Tibial artery (tissue), 4 donors: ENCODE data around the gene CSF1.
A peak's percentile ranks its signal among the peaks of the same experiment; 100 is the strongest.

Source experiments
- DNase-seq, 2 donors: peaks; one replicate each; pipeline ENCODE4 v3.0.0-alpha.2; 2019
- H3K27ac ChIP-seq, 2 donors: fragments of 200-600 bp; sonication (generic) in 1 of 2; 1 replicate in 1 of 2; 2 replicates in 1 of 2; pipeline ENCODE4 v1.5.1; 2018 to 2019; ENCODE audit warnings: mild to moderate bottlenecking in 1 of 2
- H3K27me3 ChIP-seq, 2 donors: fragments of 200-600 bp; sonication (generic) in 1 of 2; one replicate each; pipeline versions ENCODE4 v1.5.1 to v1.6.0; 2016 to 2019
- H3K36me3 ChIP-seq, 3 donors: fragments of 200-600 bp; sonication (generic) in 2 of 3; one replicate each; pipeline ENCODE4 v1.5.1; 2016 to 2019; ENCODE audit warnings: mild to moderate bottlenecking in 2 of 3
- H3K4me1 ChIP-seq, 4 donors: fragments of 200-600 bp; sonication (generic) in 2 of 4; 1 replicate in 3 of 4; 2 replicates in 1 of 4; pipeline ENCODE4 v1.5.1; 2016 to 2019
- H3K4me3 ChIP-seq, 2 donors: fragments of 200-600 bp; sonication (generic) in 1 of 2; 1 replicate in 1 of 2; 2 replicates in 1 of 2; pipeline ENCODE4 v1.5.1; 2018 to 2019; ENCODE audit warnings: mild to moderate bottlenecking in 2 of 2
- H3K9me3 ChIP-seq, 3 donors: fragments of 200-600 bp; sonication (generic) in 1 of 3; one replicate each; pipeline ENCODE4 v1.5.1; 2016 to 2019
- CTCF ChIP-seq, 2 experiments: fragments of 200-600 bp in 1 of 2; fragments of 450-650 bp in 1 of 2; IDR thresholded peaks; one replicate each; pipeline ENCODE4 v1.5.1; 2017 to 2019; ENCODE audit warnings: antibody characterized with exemption in 2 of 2, mild to moderate bottlenecking in 1 of 2, moderate library complexity in 1 of 2
- intact Hi-C: fragments of 100-400 bp; cut with DNase I; formaldehyde crosslinking; loops from one replicate; pipeline ENCODE4 v1.15.0; 2023; ENCODE audit warnings: low total_unique reads

CSF1 gene

GRCh38 chr1:109977225-109977624 lies 66.6 kb downstream of the CSF1 start:
- peak; percentile 50 to 69 for DNase-seq
- H3K27me3 ChIP-seq: no peaks in the 10 kb centered on the region
- H3K9me3 ChIP-seq: no peaks in the 10 kb centered on the region
- H3K27ac ChIP-seq: no peak overlapping the region
- intact Hi-C loops: no loop called here
- no peaks in the 10 kb centered on the region for H3K36me3 ChIP-seq
- peaks cover 0 to 30% (median 12%) of the 10 kb centered on the region in 4 donors for H3K4me1 ChIP-seq
- no peak for TF ChIP-seq CTCF (IDR thresholded peaks at IDR 0.05)
- no peak overlapping the region for H3K4me3 ChIP-seq

- no peaks in the 10 kb centered on the region for H3K27me3 ChIP-seq
- no peak for TF ChIP-seq CTCF (IDR thresholded peaks at IDR 0.05)
- DNase-seq: peak; percentile 64 to 72
- no peaks in the 10 kb centered on the region for H3K9me3 ChIP-seq
- intact Hi-C loops: no loop called here
- H3K4me1 ChIP-seq: peaks cover 0 to 30% (median 12%) of the 10 kb centered on the region in 4 donors
- H3K36me3 ChIP-seq: no peaks in the 10 kb centered on the region
- peak overlapping the region in 1 of 2 donors; percentile 23 for H3K27ac ChIP-seq
- H3K4me3 ChIP-seq: no peak overlapping the region
Measured at GRCh38 chr1:109977657-109978378, 67.2 kb downstream of the CSF1 start.

DNA sequence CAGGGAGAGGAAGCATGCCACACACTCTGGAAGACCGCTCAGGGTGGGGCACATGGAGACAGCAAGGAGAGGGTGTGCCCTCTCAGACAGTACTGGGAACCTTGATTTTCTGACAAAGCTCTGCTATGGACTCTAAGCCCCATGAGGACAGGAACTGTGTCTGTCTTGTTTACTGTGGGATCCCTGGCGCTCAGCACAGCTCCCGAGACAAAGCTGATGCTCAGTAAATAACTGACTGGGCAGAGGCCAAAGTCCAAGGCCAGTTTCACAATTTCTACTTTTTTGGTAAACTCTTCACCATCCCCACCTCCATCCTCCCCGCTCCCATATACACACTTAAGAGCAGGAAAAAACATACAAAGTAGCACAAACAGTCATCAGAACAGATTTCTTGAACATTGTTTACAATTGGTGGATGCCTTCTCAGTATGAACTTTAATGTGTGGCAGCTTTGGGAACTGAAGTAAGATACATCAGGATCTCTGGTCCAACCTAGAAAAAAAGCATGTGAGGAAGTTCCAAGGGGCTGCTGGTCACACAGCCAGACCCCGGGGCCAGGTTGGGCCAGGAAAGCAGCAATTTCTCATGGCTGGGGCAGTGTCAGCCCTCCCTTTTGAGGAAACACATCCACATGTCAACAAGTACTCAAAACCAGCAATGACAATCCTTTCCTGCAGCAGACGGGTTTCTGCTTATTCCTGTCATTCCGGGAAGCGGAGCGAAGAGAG lies 68.3 kb downstream of the CSF1 start:
- no peak for DNase-seq
- intact Hi-C loops: no loop called here
- H3K27ac ChIP-seq: peak overlapping the region in 1 of 2 donors; percentile 23
- no peak for TF ChIP-seq CTCF (IDR thresholded peaks at IDR 0.05)
- no peaks in the 10 kb centered on the region for H3K27me3 ChIP-seq
- no peaks in the 10 kb centered on the region for H3K9me3 ChIP-seq
- no peaks in the 10 kb centered on the region for H3K36me3 ChIP-seq
- H3K4me3 ChIP-seq: no peak overlapping the region
- peaks cover 0 to 41% (median 17%) of the 10 kb centered on the region in 4 donors for H3K4me1 ChIP-seq

DNA sequence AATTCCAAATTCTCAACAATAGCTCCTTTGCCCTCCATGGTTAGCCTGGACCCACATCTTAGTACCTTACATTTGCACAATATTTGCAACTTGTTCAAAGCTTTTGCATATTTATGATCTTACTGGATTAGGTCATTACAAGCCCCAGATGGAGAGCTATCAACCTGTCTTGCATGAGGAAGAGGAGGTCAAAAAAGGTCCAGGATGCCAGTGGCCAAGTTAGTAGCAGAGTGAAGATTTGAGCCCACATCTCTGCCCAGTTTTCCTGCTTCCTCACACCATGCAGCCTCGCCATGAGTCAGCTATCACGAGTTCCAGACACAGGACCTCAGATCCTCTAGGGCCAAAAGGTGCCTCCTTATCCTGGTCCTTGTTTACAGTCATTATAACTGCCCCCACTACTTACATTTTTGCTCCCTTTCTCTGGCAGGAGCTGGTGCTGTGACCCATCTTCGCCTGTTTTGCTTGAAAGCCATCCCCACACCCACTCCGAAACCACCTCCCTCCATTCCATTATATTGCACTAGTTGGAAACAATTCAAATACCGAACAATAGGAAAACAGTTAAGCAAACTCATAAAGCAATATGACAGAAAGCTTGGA lies 68.9 kb downstream of the CSF1 start:
- intact Hi-C loops: loop anchor here (5.0 to 10.0 kb wide), 2 partner anchors 342 to 435 kb away; partner anchors contain the start of gene GNAI3
- no peaks in the 10 kb centered on the region for H3K9me3 ChIP-seq
- peaks cover 0 to 46% (median 21%) of the 10 kb centered on the region in 4 donors for H3K4me1 ChIP-seq
- H3K4me3 ChIP-seq: no peak overlapping the region
- H3K27ac ChIP-seq: no peak overlapping the region
- no peak for TF ChIP-seq CTCF (IDR thresholded peaks at IDR 0.05)
- peak in 1 of 2 donors; percentile 67 for DNase-seq
- no peaks in the 10 kb centered on the region for H3K36me3 ChIP-seq
- H3K27me3 ChIP-seq: no peaks in the 10 kb centered on the region
